Keratinocyte (primary cell): ENCODE data around the gene PLA2R1. TPM values are rescaled to one million over a fixed set of nuclear protein-coding genes. Genes with fewer than 3 reads are reported as not detected.

Experiments used
- DNase-seq: peaks from one replicate; pipeline ENCODE4 v3.0.0-alpha.2; 2011; ENCODE audit warnings: low read depth, missing footprints, low spot score
- FAIRE-seq: peaks from 2 replicates; lab custom pipeline; 2011; peaks lifted over from hg19 to GRCh38; lab: Jason Lieb, UNC
- H2AFZ ChIP-seq: 2 replicates; pipeline ENCODE4 v1.6.0; 2012; ENCODE audit warnings: low read length, control low read depth, inconsistent platforms; ENCODE audit not compliant: control insufficient read depth
- H3K27ac ChIP-seq: 2 replicates; pipeline ENCODE4 v1.5.1; 2011; ENCODE audit warnings: low read length; ENCODE audit not compliant: control insufficient read depth, insufficient read depth
- H3K27me3 ChIP-seq: 3 replicates; pipeline ENCODE4 v1.6.0; 2011; ENCODE audit warnings: low read length; ENCODE audit not compliant: control insufficient read depth, insufficient read depth; ENCODE audit errors: extremely low read depth
- H3K36me3 ChIP-seq, 2 experiments: 2 replicates in 1 of 2; 3 replicates in 1 of 2; pipeline ENCODE4 v1.5.1; 2011; ENCODE audit warnings: low read length in 2 of 2, mild to moderate bottlenecking in 1 of 2; ENCODE audit not compliant: control insufficient read depth in 2 of 2, insufficient read depth in 2 of 2; ENCODE audit errors: extremely low read depth in 1 of 2
- H3K4me1 ChIP-seq: 3 replicates; pipeline ENCODE4 v1.5.1; 2011; ENCODE audit warnings: low read length; ENCODE audit not compliant: control insufficient read depth, insufficient read depth; ENCODE audit errors: extremely low read depth
- H3K4me2 ChIP-seq: 3 replicates; pipeline ENCODE4 v1.6.0; 2011; ENCODE audit warnings: low read depth, low read length; ENCODE audit not compliant: control insufficient read depth, insufficient read depth; ENCODE audit errors: extremely low read depth
- H3K4me3 ChIP-seq, 3 experiments: fragments of 200-600 bp in 1 of 3; sonication (generic) in 1 of 3; 2 replicates in 2 of 3; 3 replicates in 1 of 3; pipeline ENCODE4 v1.5.1; 2011 to 2016; ENCODE audit warnings: low read length in 3 of 3, mild to moderate bottlenecking in 3 of 3, control low read depth in 2 of 3, inconsistent platforms in 1 of 3, low read depth in 1 of 3, mixed read lengths in 1 of 3, mixed run types in 1 of 3, moderate library complexity in 1 of 3; ENCODE audit not compliant: control insufficient read depth in 2 of 3, insufficient read depth in 2 of 3; ENCODE audit errors: extremely low read depth in 1 of 3
- H3K79me2 ChIP-seq: 2 replicates; pipeline ENCODE4 v1.6.0; 2012; ENCODE audit warnings: low read length; ENCODE audit not compliant: control insufficient read depth, insufficient read depth
- H3K9ac ChIP-seq: 3 replicates; pipeline ENCODE4 v1.6.0; 2011; ENCODE audit warnings: low read length; ENCODE audit not compliant: control insufficient read depth, insufficient read depth; ENCODE audit errors: extremely low read depth
- H3K9me1 ChIP-seq: 3 replicates; pipeline ENCODE4 v1.6.0; 2011; ENCODE audit warnings: low read length; ENCODE audit not compliant: control insufficient read depth, insufficient read depth; ENCODE audit errors: extremely low read depth
- H3K9me3 ChIP-seq: 2 replicates; pipeline ENCODE4 v1.5.1; 2012; ENCODE audit warnings: low read depth, low read length; ENCODE audit not compliant: control insufficient read depth
- H4K20me1 ChIP-seq: 3 replicates; pipeline ENCODE4 v1.6.0; 2011; ENCODE audit warnings: low read length; ENCODE audit not compliant: control insufficient read depth, insufficient read depth; ENCODE audit errors: extremely low read depth
- CTCF ChIP-seq, 3 experiments: IDR thresholded peaks in 1 of 3; conservative IDR thresholded peaks in 1 of 3; optimal IDR thresholded peaks in 1 of 3; 2 replicates in 2 of 3; 3 replicates in 1 of 3; pipeline versions ENCODE3 to v1.5.1; 2011; ENCODE audit warnings: low read length in 3 of 3, mild to moderate bottlenecking in 3 of 3, moderate library complexity in 2 of 3, control low read depth in 1 of 3, inconsistent platforms in 1 of 3; ENCODE audit not compliant: insufficient read depth in 2 of 3; ENCODE audit errors: extremely low read depth in 1 of 3
- EZH2 ChIP-seq: IDR thresholded peaks from one replicate; pipeline ENCODE4 v1.6.1; 2012; ENCODE audit warnings: inconsistent platforms, mild to moderate bottlenecking, low read length, moderate library complexity
- dilution Hi-C: fragments of 300-500 bp; cut with MboI; formaldehyde crosslinking; loops from one replicate; pipeline ENCODE4 v1.7.0; 2020; ENCODE audit warnings: low sequenced_read_pairs; ENCODE audit not compliant: extremely low pct_ligation_motif_present
- polyA plus RNA-seq, 5 experiments: library from polyadenylated mRNA; depleted of rRNA in 3 of 5; stranded (reverse) in 3 of 5; stranded (forward) in 1 of 5; unstranded in 1 of 5; fragments of >200 nt; gene quantifications; 1 replicate in 1 of 5; 2 replicates in 3 of 5; 3 replicates in 1 of 5; pipeline versions ENCODE4 v1.2.1 to v1.2.3, GENCODE V29; 2011 to 2012; ENCODE audit warnings: missing spikeins in 2 of 5, low read depth in 1 of 5, low replicate concordance in 1 of 5

Gene PLA2R1
- polyA plus RNA-seq, 1 donor (not counting 4 experiments of a cell fraction or from before 2014, with no cell fraction given) = 12.3 TPM

GRCh38 chr2:160036736-160037135 is 25.7 kb downstream of the PLA2R1 start:
- no peak overlapping the region for H2AFZ ChIP-seq
- no peaks in the 10 kb centered on the region for H4K20me1 ChIP-seq
- FAIRE-seq = no peak
- H3K36me3 ChIP-seq = peaks cover 0 to 11% of the 10 kb centered on the region in 2 experiments
- H3K79me2 ChIP-seq = no peaks in the 10 kb centered on the region
- no peaks in the 10 kb centered on the region for H3K27me3 ChIP-seq
- H3K9me1 ChIP-seq = no peaks in the 10 kb centered on the region
- no peak for DNase-seq
- H3K4me1 ChIP-seq = no peaks in the 10 kb centered on the region
- H3K4me3 ChIP-seq = no peak overlapping the region
- no peak for TF ChIP-seq CTCF (optimal IDR thresholded peaks at IDR 0.05 in 1 of 3, IDR thresholded peaks at IDR 0.05 in 1 of 3, conservative IDR thresholded peaks at IDR 0.05 in 1 of 3; ENCODE audit: extremely low read depth in 1 of 3, insufficient read depth in 2 of 3, low read length in 3 of 3)
- no peak for TF ChIP-seq EZH2
- no peak overlapping the region for H3K27ac ChIP-seq
- H3K9me3 ChIP-seq = no peaks in the 10 kb centered on the region
- no peak overlapping the region for H3K9ac ChIP-seq
- dilution Hi-C loops = no loop called here
- H3K4me2 ChIP-seq = no peak overlapping the region

GRCh38 chr2:160035125-160035524 is 27.3 kb downstream of the PLA2R1 start:
- dilution Hi-C loops = no loop called here
- peaks cover 0 to 9% of the 10 kb centered on the region in 2 experiments for H3K36me3 ChIP-seq
- H3K4me1 ChIP-seq = no peaks in the 10 kb centered on the region
- no peak overlapping the region for H3K27ac ChIP-seq
- TF ChIP-seq EZH2 (no peak), CTCF (optimal IDR thresholded peaks at IDR 0.05 in 1 of 3, IDR thresholded peaks at IDR 0.05 in 1 of 3, conservative IDR thresholded peaks at IDR 0.05 in 1 of 3; ENCODE audit: extremely low read depth in 1 of 3, insufficient read depth in 2 of 3, low read length in 3 of 3) (no peak)
- no peaks in the 10 kb centered on the region for H3K27me3 ChIP-seq
- FAIRE-seq (no peak), DNase-seq (no peak)
- no peaks in the 10 kb centered on the region for H3K79me2 ChIP-seq
- no peak overlapping the region for H3K4me3 ChIP-seq
- no peaks in the 10 kb centered on the region for H3K9me1 ChIP-seq
- no peak overlapping the region for H3K4me2 ChIP-seq
- no peak overlapping the region for H2AFZ ChIP-seq
- no peaks in the 10 kb centered on the region for H4K20me1 ChIP-seq
- no peak overlapping the region for H3K9ac ChIP-seq
- H3K9me3 ChIP-seq = no peaks in the 10 kb centered on the region
